Activated naive CD8-positive, alpha-beta T cell treated with anti-CD3 and anti-CD28 coated beads, Interleukin-2, amount 10 ng/mL, durations not matched to agents 7 days and 5 days (primary cell): ENCODE measurements around the gene RAB13. TPM values are rescaled to one million over a fixed set of nuclear protein-coding genes. Genes with fewer than 3 reads are reported as not detected.
"Not testable (repeated sequence)": the region's sequence is repeated elsewhere in the genome, so short reads cannot be mapped to it uniquely, and the experiment has no call there.

Experiments used
- ATAC-seq: fragments of 150-1000 bp; cut with Tn5 transposase; one replicate; pipeline ENCODE4 v1.10.0; 2021; ENCODE audit warnings: low read depth, moderate library complexity
- POLR2A ChIA-PET: fragments of 350-600 bp; sonication (Branson Sonifier 250); formaldehyde crosslinking; loops from one replicate; lab custom pipeline; 2021; ENCODE audit warnings: antibody characterized with exemption; lab: Charles Lee
- DNase-seq: peaks from one replicate; pipeline ENCODE4 v3.0.0; 2021
- H3K27ac Mint-ChIP-seq: one replicate; pipeline ENCODE4 v1.8.0; 2022; ENCODE audit warnings: mild to moderate bottlenecking, mixed read lengths
- H3K27me3 Mint-ChIP-seq: one replicate; pipeline ENCODE4 v1.8.0; 2022; ENCODE audit warnings: mild to moderate bottlenecking, moderate library complexity, mixed read lengths
- H3K36me3 Mint-ChIP-seq: one replicate; pipeline ENCODE4 v1.8.0; 2021; ENCODE audit warnings: mild to moderate bottlenecking, mixed read lengths
- H3K4me1 Mint-ChIP-seq: one replicate; pipeline ENCODE4 v1.8.0; 2021; ENCODE audit warnings: mixed read lengths
- H3K4me3 Mint-ChIP-seq: one replicate; pipeline ENCODE4 v1.8.0; 2022; ENCODE audit warnings: mild to moderate bottlenecking, moderate library complexity, mixed read lengths
- H3K9me3 Mint-ChIP-seq: one replicate; pipeline ENCODE4 v1.8.0; 2021; ENCODE audit warnings: mixed read lengths
- total RNA-seq, 2 experiments: library from RNA; stranded (reverse); gene quantifications; one replicate each; pipeline ENCODE4 v1.2.3, GENCODE V29; 2021

The RAB13 gene
- total RNA-seq, 2 experiments from 2014 or later, result 7.5 to 8.0 TPM

DNA sequence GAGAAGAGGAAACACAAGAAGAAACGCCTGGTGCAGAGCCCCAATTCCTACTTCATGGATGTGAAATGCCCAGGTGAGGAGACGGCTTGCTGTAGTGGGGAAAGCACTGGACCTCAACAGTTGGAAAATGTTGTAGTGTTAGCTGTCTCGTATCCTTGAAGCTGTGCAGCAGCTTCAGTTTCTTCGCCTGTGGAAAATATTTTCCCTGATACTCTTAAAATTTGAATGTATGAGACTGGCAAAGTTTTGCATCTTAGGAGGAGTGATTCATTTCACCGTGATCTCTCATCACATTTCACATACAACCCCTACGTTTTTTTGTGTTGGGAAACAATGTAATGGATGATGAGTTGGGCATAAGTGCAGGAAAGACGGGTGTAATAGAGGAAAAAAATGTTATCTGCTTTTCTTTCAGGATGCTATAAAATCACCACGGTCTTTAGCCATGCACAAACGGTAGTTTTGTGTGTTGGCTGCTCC lies 5.1 kb upstream of the RAB13 start:
- DNase-seq (no peak), ATAC-seq (no peak)
- Mint-ChIP-seq H3K27me3 (no peaks in the 10 kb centered on the region), H3K36me3 (peaks cover 33% of the 10 kb centered on the region), H3K4me1 (peaks cover 35% of the 10 kb centered on the region), H3K4me3 (peak overlapping the region; percentile 93), H3K27ac (peak overlapping the region; percentile 98), H3K9me3 (no peaks in the 10 kb centered on the region)
- POLR2A ChIA-PET, result interaction anchor here (0.7 to 3.5 kb wide), 26 partner anchors 9 to 447 kb away, joined by 3 to 29 read pairs (median 6); partner anchors contain the start of genes CHTOP, CREB3L4, DENND4B and HAX1

DNA sequence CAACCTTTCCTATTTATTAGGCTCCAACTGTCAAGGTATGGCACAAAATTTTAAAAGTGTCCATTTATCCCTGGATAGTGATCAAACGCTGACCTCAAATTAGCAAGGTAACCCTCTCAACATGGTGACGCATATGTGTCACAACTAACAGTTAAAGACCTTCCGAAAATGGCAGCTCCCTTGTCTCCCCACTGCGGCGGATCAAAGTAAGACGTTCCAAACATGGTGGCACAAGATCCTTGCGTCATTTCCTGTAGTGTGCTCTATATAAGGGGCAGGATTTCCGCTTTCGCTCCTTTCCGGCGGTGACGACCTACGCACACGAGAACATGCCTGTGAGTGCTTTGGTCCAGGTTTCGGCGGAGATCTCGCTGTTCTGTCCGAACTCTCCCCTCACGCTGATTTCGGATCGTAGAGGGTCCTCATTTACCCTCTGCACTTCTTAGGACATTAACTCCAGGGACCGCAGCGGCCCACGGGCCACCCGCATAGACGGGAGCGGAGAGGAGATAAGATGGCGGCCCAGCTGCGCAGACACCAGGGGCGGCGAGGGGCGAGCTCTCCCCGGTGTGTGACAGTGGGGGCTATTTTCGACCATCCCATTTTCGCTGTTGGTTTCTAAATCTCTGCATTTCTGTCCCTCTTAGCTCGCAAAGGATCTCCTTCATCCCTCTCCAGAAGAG lies 4.5 kb upstream of the RAB13 start, which contains the start of gene RPS27:
RPS27 (plus strand) TSS at position 295 of the 683 bp plus-strand sequence; CDS start at position 330, 35 bp downstream.
- POLR2A ChIA-PET, result interaction anchor here (0.5 to 3.5 kb wide), 44 partner anchors 9 to 479 kb away, joined by 3 to 29 read pairs (median 5); partner anchors contain the start of genes CHTOP, CREB3L4, DENND4B and GATAD2B
- Mint-ChIP-seq H3K36me3 (peaks cover 27% of the 10 kb centered on the region), H3K4me3 (peak within 1 kb of the TSS; percentile 93), H3K27ac (peak within 1 kb of the TSS; percentile 98), H3K27me3 (no peaks in the 10 kb centered on the region), H3K9me3 (no peaks in the 10 kb centered on the region), H3K4me1 (peaks cover 39% of the 10 kb centered on the region)
- DNase-seq (peak; percentile 84), ATAC-seq (peak; percentile 83)

DNA sequence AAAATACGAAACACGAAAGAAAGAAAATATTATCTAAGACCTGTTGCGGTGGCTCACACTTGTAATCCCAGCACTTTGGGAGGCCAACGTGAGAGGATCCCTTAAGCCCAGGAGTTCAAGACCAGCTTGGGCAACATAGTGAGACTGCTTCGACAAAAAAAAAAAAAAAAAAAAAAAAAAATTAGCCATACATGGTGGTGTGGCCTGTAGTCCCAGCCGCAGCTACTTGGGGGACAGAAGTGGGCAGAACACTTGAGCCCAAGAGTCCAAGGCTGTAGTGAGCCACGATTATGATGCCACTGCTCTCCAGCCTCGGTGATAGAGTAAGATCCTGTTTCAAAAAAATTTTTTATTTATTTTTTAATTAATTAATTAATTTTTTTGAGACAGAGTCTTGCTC lies 1.5 kb upstream of the RAB13 start:
- H3K4me3 Mint-ChIP-seq, result peak overlapping the region; percentile 82

DNA sequence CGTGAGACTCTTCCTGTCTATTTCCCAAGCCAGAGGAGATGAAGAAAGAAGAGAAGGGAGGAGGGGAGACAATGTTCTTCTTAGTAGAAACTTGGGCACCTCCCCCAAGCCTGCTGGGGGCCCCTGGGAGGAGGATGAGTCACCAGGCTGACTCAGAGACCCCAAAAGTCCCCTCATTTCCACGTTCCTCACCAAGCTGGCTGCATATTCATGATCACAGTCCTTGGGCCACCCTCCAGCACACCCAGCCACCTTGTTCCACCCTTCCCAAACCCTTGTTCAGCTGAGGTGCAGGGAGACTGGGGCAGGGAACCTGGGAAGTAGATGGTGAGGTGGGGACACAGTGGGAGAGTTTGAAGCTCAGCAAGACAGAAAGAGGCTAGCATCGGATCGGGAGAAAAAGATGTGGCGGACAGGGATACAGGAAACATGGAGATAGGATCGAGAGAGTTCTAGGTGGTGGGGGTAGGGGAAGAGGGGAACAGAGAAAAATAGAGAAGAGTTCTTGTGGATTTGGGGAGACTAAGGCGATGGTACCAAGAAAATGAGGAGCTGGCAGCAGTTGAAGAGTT lies 712 bp downstream of the RAB13 start:
- no peaks in the 10 kb centered on the region for H3K9me3 Mint-ChIP-seq
- no peak for ATAC-seq

More for the DNA sequence above, 1.5 kb upstream of the RAB13 start:
- POLR2A ChIA-PET, result interaction anchor here (0.5 to 3.1 kb wide), 12 partner anchors 10 to 490 kb away, joined by 3 to 25 read pairs (median 7); partner anchors contain the start of genes CREB3L4, DENND4B, GATAD2B and ILF2
- Mint-ChIP-seq H3K9me3 (no peaks in the 10 kb centered on the region), H3K36me3 (peaks cover 14% of the 10 kb centered on the region), H3K27ac (peak overlapping the region; percentile 90), H3K27me3 (no peaks in the 10 kb centered on the region), H3K4me1 (peaks cover 46% of the 10 kb centered on the region)
- DNase-seq (no peak), ATAC-seq (no peak)

DNA sequence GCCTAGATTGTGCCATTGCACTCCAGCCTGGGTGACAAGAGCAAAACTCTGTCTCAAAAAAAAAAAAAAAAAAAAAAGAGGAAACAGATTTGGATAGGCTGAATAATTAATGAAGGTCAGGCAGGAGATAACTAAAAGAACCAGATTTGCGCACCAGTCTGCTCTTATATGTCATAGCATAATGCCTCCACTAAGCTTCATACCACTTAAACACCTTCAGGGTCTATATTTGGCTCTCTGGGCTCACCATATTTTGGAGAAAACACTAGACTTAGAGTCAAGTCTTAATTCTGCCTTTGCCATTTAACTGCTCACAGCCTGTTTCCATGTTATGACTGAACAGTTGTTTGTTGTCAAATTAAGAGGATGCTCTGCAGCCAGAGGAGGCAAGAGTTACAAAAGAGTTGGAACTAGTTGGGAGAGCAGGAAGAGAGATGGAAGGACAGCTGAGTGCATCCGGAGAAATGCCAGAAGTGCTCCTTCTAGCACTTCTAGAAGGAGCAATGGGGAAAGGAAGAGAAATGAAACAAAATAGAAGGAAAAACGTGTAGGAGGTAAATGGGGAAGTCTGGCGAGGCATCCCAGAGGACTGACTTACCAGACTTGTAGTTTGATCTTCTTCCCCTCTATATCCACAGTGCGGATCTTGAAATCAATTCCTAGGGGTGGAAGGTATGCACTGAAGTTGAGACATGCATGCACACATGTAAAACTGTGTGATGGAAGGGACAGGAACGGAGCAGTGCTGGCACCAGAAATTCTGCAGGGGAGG lies 1.8 kb downstream of the RAB13 start:
- Mint-ChIP-seq H3K4me3 (no peak overlapping the region), H3K9me3 (no peaks in the 10 kb centered on the region), H3K4me1 (peaks cover 33% of the 10 kb centered on the region), H3K27ac (no peak overlapping the region), H3K27me3 (no peaks in the 10 kb centered on the region), H3K36me3 (no peaks in the 10 kb centered on the region)
- POLR2A ChIA-PET, result interaction anchor here (0.7 to 3.1 kb wide), 2 partner anchors 17 to 117 kb away, joined by 3 to 25 read pairs; partner anchors contain the start of gene CREB3L4
- DNase-seq (no peak), ATAC-seq (no peak)

More for the DNA sequence above, 712 bp downstream of the RAB13 start:
- Mint-ChIP-seq H3K27ac (peak overlapping the region; percentile 69), H3K4me1 (peaks cover 37% of the 10 kb centered on the region), H3K36me3 (no peaks in the 10 kb centered on the region), H3K4me3 (peak overlapping the region; percentile 82), H3K27me3 (no peaks in the 10 kb centered on the region)
- POLR2A ChIA-PET, result interaction anchor here (0.6 to 3.1 kb wide), 8 partner anchors 8 to 352 kb away, joined by 3 to 25 read pairs (median 4); partner anchors contain the start of genes CHTOP, CREB3L4, GATAD2B and JTB
- no peak for DNase-seq

DNA sequence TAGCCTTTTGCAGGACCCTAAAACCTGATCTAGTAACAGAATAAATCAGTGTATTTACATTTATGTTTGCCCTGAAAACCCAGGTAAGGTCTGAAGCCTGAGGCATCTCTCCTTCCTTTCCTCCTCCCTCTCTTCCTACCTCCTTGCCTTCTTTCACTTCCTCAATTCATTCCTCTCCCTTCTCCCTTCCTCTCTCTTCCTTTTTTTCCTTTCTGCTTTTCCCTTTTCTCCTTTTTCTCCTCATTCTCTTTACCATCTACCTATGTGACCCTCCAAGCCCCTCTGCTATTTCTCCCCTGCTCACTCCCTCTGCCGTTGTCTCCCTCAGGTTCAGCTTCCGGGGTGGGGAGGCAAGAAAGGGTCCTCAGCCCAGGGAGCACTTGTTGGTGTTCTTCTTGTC lies 4.4 kb downstream of the RAB13 start:
- DNase-seq, H3K4me3 Mint-ChIP-seq, H3K27ac Mint-ChIP-seq, H3K9me3 Mint-ChIP-seq, H3K27me3 Mint-ChIP-seq, H3K36me3 Mint-ChIP-seq, ATAC-seq: not testable (repeated sequence)
- peaks cover 37% of the 10 kb centered on the region for H3K4me1 Mint-ChIP-seq
- POLR2A ChIA-PET, result interaction anchor here (0.8 kb wide), 1 partner anchor 9 kb away, joined by 5 read pairs; the partner anchor contains the start of gene RPS27

DNA sequence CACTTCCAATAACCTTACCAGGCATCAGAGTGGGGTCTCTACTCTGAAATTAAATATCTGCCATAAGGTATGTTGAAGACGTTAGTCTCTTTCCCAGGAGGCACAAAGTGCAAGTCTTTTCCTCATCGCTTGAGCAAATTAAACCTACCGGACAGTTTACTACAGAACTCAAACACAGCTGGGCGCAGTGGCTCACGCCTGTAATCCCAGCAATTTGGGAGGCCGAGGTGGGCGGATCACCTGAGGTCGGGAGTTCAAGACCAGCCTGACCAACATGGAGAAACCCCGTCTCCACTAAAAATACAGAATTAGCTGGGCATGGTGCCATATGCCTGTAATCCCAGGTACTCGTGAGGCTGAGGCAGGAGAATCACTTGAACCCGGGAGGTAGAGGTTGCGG lies 7.0 kb downstream of the RAB13 start:
- Mint-ChIP-seq H3K36me3 (peaks cover 13% of the 10 kb centered on the region), H3K4me1 (peaks cover 40% of the 10 kb centered on the region)
- not testable (repeated sequence) for H3K27ac Mint-ChIP-seq, H3K4me3 Mint-ChIP-seq, H3K9me3 Mint-ChIP-seq, ATAC-seq, DNase-seq, H3K27me3 Mint-ChIP-seq
- POLR2A ChIA-PET, result interaction anchor here (1.6 to 5.2 kb wide), 4 partner anchors 11 to 34 kb away, joined by 5 to 100 read pairs (median 31); partner anchors contain the start of genes CREB3L4, CRTC2, DENND4B and RPS27

DNA sequence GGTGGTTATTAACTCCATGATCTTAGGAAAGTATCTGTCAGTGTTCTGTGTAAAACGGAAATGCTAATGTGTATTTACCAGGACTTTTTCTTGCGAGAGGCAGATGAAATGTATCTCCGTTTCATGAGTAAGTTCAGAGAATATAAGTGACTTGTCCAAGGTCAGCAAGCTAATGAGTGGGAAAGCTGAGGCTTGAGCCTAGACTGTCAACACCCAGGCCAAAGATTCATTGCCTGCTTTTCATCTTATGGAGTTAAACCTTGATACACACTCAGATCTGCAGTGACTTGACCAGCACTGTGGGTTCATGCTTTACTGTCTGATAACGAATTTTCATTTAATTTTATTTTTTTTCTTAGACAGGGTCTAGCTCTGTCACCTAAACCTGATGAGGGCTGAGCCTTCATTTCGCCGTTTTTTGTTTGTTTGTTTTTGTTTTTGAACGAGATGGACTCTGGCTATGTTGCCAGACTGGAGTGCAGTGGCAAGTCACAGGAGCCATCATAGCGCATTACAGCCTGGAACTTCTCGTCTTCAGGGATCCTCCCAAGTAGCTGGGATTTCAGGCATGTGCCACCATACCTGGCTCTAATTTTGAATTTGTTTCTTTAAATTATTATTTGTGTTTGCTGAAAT lies 7.7 kb downstream of the RAB13 start:
- Mint-ChIP-seq H3K27me3 (no peaks in the 10 kb centered on the region), H3K27ac (peak overlapping the region; percentile 86), H3K9me3 (no peaks in the 10 kb centered on the region), H3K4me3 (peak overlapping the region; percentile 97), H3K36me3 (peaks cover 19% of the 10 kb centered on the region), H3K4me1 (peaks cover 41% of the 10 kb centered on the region)
- ATAC-seq (no peak), DNase-seq (no peak)
- POLR2A ChIA-PET, result interaction anchor here (0.9 to 5.2 kb wide), 15 partner anchors 11 to 443 kb away, joined by 3 to 100 read pairs (median 8); partner anchors contain the start of genes CHTOP, CREB3L4, CRTC2 and DENND4B

DNA sequence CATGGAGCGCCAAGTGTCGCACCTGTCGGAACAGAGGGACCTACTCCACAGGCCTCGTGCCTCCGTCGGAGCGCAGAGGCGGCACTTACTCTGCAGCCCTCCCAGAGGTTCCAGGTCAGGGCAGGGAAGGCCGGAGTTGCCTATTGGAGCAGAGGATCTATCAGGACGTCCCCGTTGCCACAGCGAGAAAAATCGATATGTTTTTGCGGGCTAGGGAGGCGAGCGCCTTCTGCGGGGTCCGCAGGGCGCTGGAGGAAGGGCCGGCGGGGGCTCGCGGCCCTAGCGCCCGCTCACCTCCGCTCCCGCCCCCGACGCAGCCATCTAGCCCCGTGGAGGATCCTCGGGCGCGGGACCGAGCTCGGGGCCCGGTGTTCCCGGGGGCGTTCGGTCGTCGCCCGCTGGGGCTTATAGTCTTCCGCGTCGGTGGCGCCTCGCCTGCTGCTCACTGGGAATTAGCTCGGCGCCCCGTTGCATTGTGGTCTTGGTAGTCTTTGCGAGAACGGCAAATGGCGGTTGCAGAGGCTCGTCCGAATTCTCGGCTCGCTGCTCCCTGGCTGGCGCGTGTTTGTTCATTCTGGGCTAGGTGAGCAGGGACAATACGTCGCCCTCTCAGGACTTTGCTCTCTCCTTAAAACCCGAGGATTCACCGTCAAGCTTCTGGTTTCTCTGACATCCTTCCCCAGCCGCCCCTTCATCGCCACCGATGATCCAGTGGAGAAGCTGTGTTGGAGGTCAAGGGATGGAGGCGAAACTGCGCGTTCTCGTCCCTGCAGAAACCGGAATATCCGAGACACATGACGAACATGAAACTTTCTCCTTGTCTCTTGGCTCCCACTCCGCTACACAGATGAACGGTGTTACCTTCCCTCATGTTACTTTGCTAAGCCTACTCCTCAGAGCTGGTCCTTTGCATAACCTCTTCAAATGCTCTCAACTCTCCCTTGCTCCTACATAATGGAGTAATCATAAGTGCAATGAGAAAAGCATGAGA lies 8.6 kb downstream of the RAB13 start, which contains the start of gene JTB:
JTB (minus strand) TSS at position 425 of the 991 bp plus-strand sequence; CDS start at position 3, 422 bp downstream.
- ATAC-seq (peak; percentile 93), DNase-seq (peak; percentile 80)
- POLR2A ChIA-PET, result interaction anchor here (0.9 to 5.2 kb wide), 18 partner anchors 9 to 442 kb away, joined by 3 to 100 read pairs (median 8); partner anchors contain the start of genes CHTOP, CREB3L4, CRTC2 and DENND4B
- no peaks in the 10 kb centered on the region for H3K9me3 Mint-ChIP-seq
- H3K27me3 Mint-ChIP-seq, result no peaks in the 10 kb centered on the region
- peaks cover 42% of the 10 kb centered on the region for H3K4me1 Mint-ChIP-seq
- H3K4me3 Mint-ChIP-seq, result peak within 1 kb of the TSS; percentile 97
- peaks cover 21% of the 10 kb centered on the region for H3K36me3 Mint-ChIP-seq
- peak within 1 kb of the TSS; percentile 93 for H3K27ac Mint-ChIP-seq

DNA sequence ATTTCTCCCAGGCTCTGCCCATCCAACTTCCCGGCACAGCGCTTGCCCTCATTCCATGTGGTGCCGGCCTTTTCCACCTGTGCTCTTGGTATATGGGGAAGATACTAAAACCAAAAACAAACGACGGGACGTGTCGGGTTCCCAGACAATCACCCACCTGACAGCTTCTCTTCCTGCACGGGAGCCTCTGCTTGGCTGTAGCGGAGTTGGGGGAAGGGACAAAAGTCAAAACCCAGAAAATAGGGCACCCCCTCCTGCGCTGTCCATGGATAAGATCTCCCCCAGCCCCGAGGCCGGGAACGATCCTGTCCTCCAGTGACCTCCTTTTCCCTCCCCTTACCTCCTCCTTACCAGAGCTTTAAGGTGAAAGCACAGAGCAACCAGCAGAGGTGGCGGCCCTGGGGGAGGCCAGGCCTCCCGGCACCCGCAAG lies 9.3 kb downstream of the RAB13 start:
- POLR2A ChIA-PET, result interaction anchor here (0.6 to 5.2 kb wide), 17 partner anchors 9 to 349 kb away, joined by 3 to 100 read pairs (median 8); partner anchors contain the start of genes CHTOP, CREB3L4, CRTC2 and DENND4B
- Mint-ChIP-seq H3K4me1 (peaks cover 48% of the 10 kb centered on the region), H3K27me3 (no peaks in the 10 kb centered on the region), H3K9me3 (no peaks in the 10 kb centered on the region), H3K36me3 (peaks cover 21% of the 10 kb centered on the region), H3K4me3 (peak overlapping the region; percentile 97), H3K27ac (peak overlapping the region; percentile 93)
- no peak for ATAC-seq
- DNase-seq, result no peak

DNA sequence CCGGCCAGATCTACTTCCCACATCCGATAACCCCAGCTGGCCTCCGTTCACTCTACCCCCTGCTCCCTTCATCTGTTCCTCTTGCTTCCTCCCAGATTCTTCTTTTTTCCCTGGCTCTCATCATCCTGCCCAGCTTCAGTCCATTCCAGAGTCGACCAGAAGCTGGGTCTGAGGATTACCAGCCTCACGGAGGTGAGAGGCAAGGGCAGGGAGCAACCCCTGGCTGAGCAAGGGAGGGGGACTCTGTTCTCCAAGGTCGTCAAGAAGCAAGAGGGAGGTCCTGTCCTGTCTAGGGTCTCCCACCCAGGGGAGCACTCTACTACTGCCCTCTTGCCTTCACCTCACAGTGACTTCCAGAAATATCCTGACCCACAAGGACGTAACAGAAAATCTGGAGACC lies 12.6 kb downstream of the RAB13 start:
- no peaks in the 10 kb centered on the region for H3K9me3 Mint-ChIP-seq
- H3K36me3 Mint-ChIP-seq, result peaks cover 21% of the 10 kb centered on the region
- POLR2A ChIA-PET, result interaction anchor here (2.0 kb wide), 1 partner anchor 15 kb away, joined by 5 read pairs; the partner anchor contains the start of gene CRTC2
- H3K27ac Mint-ChIP-seq, result peak overlapping the region; percentile 7
- H3K4me1 Mint-ChIP-seq, result peaks cover 52% of the 10 kb centered on the region
- no peaks in the 10 kb centered on the region for H3K27me3 Mint-ChIP-seq
- ATAC-seq, result no peak
- H3K4me3 Mint-ChIP-seq, result no peak overlapping the region
- DNase-seq, result no peak
